Endothelial cell of umbilical vein (primary cell): ENCODE data around the gene TOX2. TPM values are rescaled to one million over a fixed set of nuclear protein-coding genes. Genes with fewer than 3 reads are reported as not detected.

Source experiments
- BruUV-seq: library from RNA; stranded (reverse); fragments of 400-500 nt; replicated peaks from 2 replicates; lab custom pipeline; 2021; lab: Mats Ljungman, UMichigan
- CTCF ChIA-PET: fragments of 300-600, 350-600 bp; sonication (Branson Sonifier 250); formaldehyde crosslinking; loops from one replicate; lab custom pipeline; 2021; ENCODE audit warnings: antibody characterized with exemption, inconsistent platforms; lab: Charles Lee
- POLR2A ChIA-PET: fragments of 300-600, 350-600 bp; sonication (Branson Sonifier 250); formaldehyde crosslinking; loops from one replicate; lab custom pipeline; 2021; ENCODE audit warnings: antibody characterized with exemption, inconsistent platforms; lab: Charles Lee
- DNase-seq: peaks from one replicate; pipeline ENCODE4 v3.0.0-alpha.2; 2011; ENCODE audit warnings: low read depth, low spot score
- FAIRE-seq: peaks from 2 replicates; lab custom pipeline; 2011; peaks lifted over from hg19 to GRCh38; lab: Jason Lieb, UNC
- H2AFZ ChIP-seq: 2 replicates; pipeline ENCODE4 v1.6.0; 2012; ENCODE audit warnings: low read depth, low read length, control low read depth, inconsistent platforms
- H3K27ac ChIP-seq: 2 replicates; pipeline ENCODE4 v1.5.1; 2011; ENCODE audit warnings: low read depth, mild to moderate bottlenecking, control low read depth, low read length, moderate library complexity; ENCODE audit not compliant: insufficient read depth
- H3K27me3 ChIP-seq, 2 experiments: 2 replicates each; pipeline versions ENCODE4 v1.6.0 to v1.6.1; 2011; ENCODE audit warnings: low read length in 2 of 2, mixed read lengths in 1 of 2; ENCODE audit not compliant: control insufficient read depth in 2 of 2, insufficient read depth in 2 of 2
- H3K36me3 ChIP-seq, 2 experiments: 2 replicates in 1 of 2; 3 replicates in 1 of 2; pipeline ENCODE4 v1.5.1; 2011; ENCODE audit warnings: low read length in 2 of 2, mild to moderate bottlenecking in 1 of 2, moderate library complexity in 1 of 2; ENCODE audit not compliant: control insufficient read depth in 2 of 2, insufficient read depth in 2 of 2; ENCODE audit errors: extremely low read depth in 1 of 2
- H3K4me1 ChIP-seq: 3 replicates; pipeline ENCODE4 v1.5.1; 2011; ENCODE audit warnings: mild to moderate bottlenecking, low read length; ENCODE audit not compliant: control insufficient read depth, insufficient read depth; ENCODE audit errors: extremely low read depth
- H3K4me2 ChIP-seq: 2 replicates; pipeline ENCODE4 v1.6.1; 2011; ENCODE audit warnings: low read length, control low read depth, mixed read lengths; ENCODE audit not compliant: insufficient read depth
- H3K4me3 ChIP-seq, 3 experiments: fragments of 200-600 bp in 1 of 3; sonication (generic), shearing (Covaris generic) in 1 of 3; replicated peaks in 1 of 3; 2 replicates each; pipeline ENCODE4 v1.5.1; 2011 to 2016; ENCODE audit warnings: control low read depth in 3 of 3, low read length in 3 of 3, mild to moderate bottlenecking in 2 of 3, inconsistent platforms in 1 of 3, low read depth in 1 of 3, moderate library complexity in 1 of 3; ENCODE audit not compliant: insufficient read depth in 1 of 3
- H3K79me2 ChIP-seq: 2 replicates; pipeline ENCODE4 v1.6.0; 2012; ENCODE audit warnings: low read length, inconsistent platforms; ENCODE audit not compliant: control insufficient read depth, insufficient read depth
- H3K9ac ChIP-seq: replicated peaks from 2 replicates; pipeline ENCODE3; 2011; ENCODE audit warnings: low read length, control low read depth; ENCODE audit not compliant: insufficient read depth; ENCODE audit errors: extremely low read depth
- H3K9me1 ChIP-seq: replicated peaks from 3 replicates; pipeline ENCODE4 v1.6.0; 2011; ENCODE audit warnings: mild to moderate bottlenecking, low read length; ENCODE audit not compliant: control insufficient read depth, insufficient read depth; ENCODE audit errors: extremely low read depth
- H3K9me3 ChIP-seq: replicated peaks from 2 replicates; pipeline ENCODE4 v1.5.1; 2012; ENCODE audit warnings: low read length, inconsistent platforms; ENCODE audit not compliant: control insufficient read depth, insufficient read depth
- H4K20me1 ChIP-seq: replicated peaks from 2 replicates; pipeline ENCODE3; 2011; ENCODE audit warnings: mild to moderate bottlenecking, low read length; ENCODE audit not compliant: control insufficient read depth, insufficient read depth; ENCODE audit errors: extremely low read depth
- EZH2 ChIP-seq: IDR thresholded peaks from 2 replicates; pipeline ENCODE4 v1.6.1; 2012; ENCODE audit warnings: borderline replicate concordance, low read depth, mild to moderate bottlenecking, moderate library complexity, low read length, inconsistent platforms; ENCODE audit not compliant: severe bottlenecking
- GATA2 ChIP-seq: IDR thresholded peaks from 2 replicates; pipeline ENCODE4 v1.7.0; 2011; ENCODE audit warnings: low read depth, mild to moderate bottlenecking, moderate library complexity, mixed read lengths, low read length; ENCODE audit not compliant: insufficient read length, insufficient read depth
- JUN ChIP-seq: IDR thresholded peaks from 2 replicates; pipeline ENCODE4 v1.6.1; 2011; ENCODE audit warnings: borderline replicate concordance, low read depth; ENCODE audit not compliant: insufficient read length, insufficient read depth
- POLR2AphosphoS5 ChIP-seq: IDR thresholded peaks from 2 replicates; pipeline ENCODE4 v1.6.1; 2012; ENCODE audit warnings: low read depth, mild to moderate bottlenecking, control low read depth, low read length, moderate library complexity; ENCODE audit not compliant: insufficient read depth
- dilution Hi-C: fragments of 300-500 bp; cut with MboI; formaldehyde crosslinking; loops from one replicate; pipeline ENCODE4 v1.15.0; 2019; ENCODE audit warnings: low sequenced_read_pairs; ENCODE audit not compliant: extremely low pct_ligation_motif_present
- intact Hi-C: fragments of 100-400 bp; cut with micrococcal nuclease; formaldehyde crosslinking; loops from one replicate; pipeline ENCODE4 v1.10.0; 2022
- polyA plus RNA-seq, 4 experiments: library from polyadenylated mRNA; depleted of rRNA in 3 of 4; stranded (reverse) in 3 of 4; unstranded in 1 of 4; fragments of >200 nt; gene quantifications; 2 replicates each; pipeline versions ENCODE4 v1.2.1 to v1.2.3, GENCODE V29; 2011 to 2012; ENCODE audit warnings: missing spikeins in 1 of 4
- total RNA-seq: library from RNA; stranded (reverse); gene quantifications from 2 replicates; pipeline ENCODE4 v1.2.3, GENCODE V29; 2021
- TF ChIP-seq, protein P1 (sequence below), 2 donors: IDR thresholded peaks; 1 replicate in 1 of 2; 2 replicates in 1 of 2; pipeline ENCODE4 v1.5.1; 2011; ENCODE audit warnings: low read length in 2 of 2, mild to moderate bottlenecking in 2 of 2, moderate library complexity in 2 of 2, control low read depth in 1 of 2, inconsistent platforms in 1 of 2, low read depth in 1 of 2; ENCODE audit not compliant: insufficient read depth in 1 of 2; ENCODE audit errors: extremely low read depth in 1 of 2

Gene TOX2
- total and polyA plus RNA-seq, 2 donors (not counting 3 experiments of a cell fraction or from before 2014, with no cell fraction given): 7.0 to 18.6 TPM

DNA sequence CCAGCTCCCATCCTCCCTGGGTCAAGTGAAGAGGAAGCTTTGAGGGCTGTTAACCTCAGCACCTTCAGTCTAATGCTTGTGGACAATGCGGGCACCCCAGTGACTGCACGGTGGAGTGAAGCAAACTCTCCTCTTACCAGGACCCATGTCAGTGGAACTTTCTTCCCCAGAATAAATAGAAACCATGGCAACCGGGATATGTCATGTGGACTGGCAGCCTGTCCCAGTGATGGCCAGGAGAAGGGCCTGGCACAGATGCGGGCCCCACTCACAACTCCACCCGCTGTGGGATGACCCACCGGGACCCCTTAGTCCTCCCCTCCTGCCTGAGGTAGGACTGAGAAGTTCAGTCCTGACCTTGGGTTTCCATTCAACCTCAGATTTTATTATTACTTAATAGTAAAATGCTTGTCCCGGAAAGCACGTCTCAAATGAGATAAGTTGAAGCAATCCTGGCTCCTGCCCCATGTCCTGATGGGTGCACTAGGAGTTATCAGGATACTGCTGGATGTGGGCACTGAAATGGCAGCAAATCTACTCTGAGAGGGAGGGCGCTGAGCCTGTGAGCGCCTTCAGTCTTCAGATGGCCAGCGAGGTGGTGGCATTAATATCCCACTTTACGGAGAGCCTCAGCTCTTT, 23.5 kb downstream of the TOX2 start:
- no peaks in the 10 kb centered on the region for H3K9me1 ChIP-seq
- H2AFZ ChIP-seq: no peak overlapping the region
- TF ChIP-seq EZH2 (no peak), JUN (no peak)
- no peaks in the 10 kb centered on the region for H3K79me2 ChIP-seq
- ChIA-PET CTCF (interaction anchor here (0.6 to 2.9 kb wide), 4 partner anchors 9 to 187 kb away, joined by 3 to 13 read pairs (median 4); no protein-coding TSS in a partner anchor), POLR2A (no interaction called here)
- DNase-seq: no peak
- dilution Hi-C loops (no loop called here), intact Hi-C loops (loop anchor here (2.0 kb wide), 1 partner anchor 17 kb away; no protein-coding TSS in a partner anchor)
- no peak overlapping the region for H3K27ac ChIP-seq
- peaks cover 44% of the 10 kb centered on the region for H3K4me1 ChIP-seq
- no peaks in the 10 kb centered on the region for H3K9me3 ChIP-seq
- no peak overlapping the region for H3K4me3 ChIP-seq
- H3K9ac ChIP-seq: no peak overlapping the region
- no peaks in the 10 kb centered on the region for H3K27me3 ChIP-seq
- no TSS peak for BruUV-seq
- H4K20me1 ChIP-seq: no peaks in the 10 kb centered on the region
- H3K4me2 ChIP-seq: no peak overlapping the region
- FAIRE-seq: no peak
- H3K36me3 ChIP-seq: no peaks in the 10 kb centered on the region

- intact Hi-C loops: loop anchor here (1.0 to 2.0 kb wide), 2 partner anchors 16 to 25 kb away; partner anchors contain the start of gene TOX2
- POLR2A ChIA-PET: no interaction called here
These were observed 24.5 kb downstream of the TOX2 start for GRCh38 chr20:43938932-43939761.

More at GRCh38 chr20:43938932-43939761, 24.5 kb downstream of the TOX2 start:
- FAIRE-seq: peak; percentile 97
- Histone ChIP-seq H4K20me1 (no peaks in the 10 kb centered on the region), H3K9me3 (no peaks in the 10 kb centered on the region), H3K4me1 (peaks cover 46% of the 10 kb centered on the region), H3K27ac (peak overlapping the region; percentile 46), H3K9me1 (no peaks in the 10 kb centered on the region), H3K79me2 (no peaks in the 10 kb centered on the region), H3K4me2 (peak overlapping the region; percentile 45), H3K27me3 (no peaks in the 10 kb centered on the region), H3K9ac (peak overlapping the region; percentile 5), H3K36me3 (no peaks in the 10 kb centered on the region), H3K4me3 (no peak overlapping the region), H2AFZ (no peak overlapping the region)
- peak; percentile 96 for DNase-seq
- dilution Hi-C loops: no loop called here
- BruUV-seq: no TSS peak
- TF ChIP-seq EZH2: no peak
- TF ChIP-seq POLR2AphosphoS5: peak; percentile 26
- TF ChIP-seq GATA2: peak; percentile 56
- TF ChIP-seq, protein P1, sequence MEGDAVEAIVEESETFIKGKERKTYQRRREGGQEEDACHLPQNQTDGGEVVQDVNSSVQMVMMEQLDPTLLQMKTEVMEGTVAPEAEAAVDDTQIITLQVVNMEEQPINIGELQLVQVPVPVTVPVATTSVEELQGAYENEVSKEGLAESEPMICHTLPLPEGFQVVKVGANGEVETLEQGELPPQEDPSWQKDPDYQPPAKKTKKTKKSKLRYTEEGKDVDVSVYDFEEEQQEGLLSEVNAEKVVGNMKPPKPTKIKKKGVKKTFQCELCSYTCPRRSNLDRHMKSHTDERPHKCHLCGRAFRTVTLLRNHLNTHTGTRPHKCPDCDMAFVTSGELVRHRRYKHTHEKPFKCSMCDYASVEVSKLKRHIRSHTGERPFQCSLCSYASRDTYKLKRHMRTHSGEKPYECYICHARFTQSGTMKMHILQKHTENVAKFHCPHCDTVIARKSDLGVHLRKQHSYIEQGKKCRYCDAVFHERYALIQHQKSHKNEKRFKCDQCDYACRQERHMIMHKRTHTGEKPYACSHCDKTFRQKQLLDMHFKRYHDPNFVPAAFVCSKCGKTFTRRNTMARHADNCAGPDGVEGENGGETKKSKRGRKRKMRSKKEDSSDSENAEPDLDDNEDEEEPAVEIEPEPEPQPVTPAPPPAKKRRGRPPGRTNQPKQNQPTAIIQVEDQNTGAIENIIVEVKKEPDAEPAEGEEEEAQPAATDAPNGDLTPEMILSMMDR (IDR thresholded peaks at IDR 0.05; ENCODE audit: extremely low read depth in 1 of 2, insufficient read depth in 1 of 2, low read depth in 1 of 2, low read length in 2 of 2): no peak
- CTCF ChIA-PET: interaction anchor here (0.6 to 4.5 kb wide), 7 partner anchors 9 to 188 kb away, joined by 3 to 31 read pairs (median 3); no protein-coding TSS in a partner anchor
